ENCODE results near the gene RTL10.

RTL10 gene

DNA sequence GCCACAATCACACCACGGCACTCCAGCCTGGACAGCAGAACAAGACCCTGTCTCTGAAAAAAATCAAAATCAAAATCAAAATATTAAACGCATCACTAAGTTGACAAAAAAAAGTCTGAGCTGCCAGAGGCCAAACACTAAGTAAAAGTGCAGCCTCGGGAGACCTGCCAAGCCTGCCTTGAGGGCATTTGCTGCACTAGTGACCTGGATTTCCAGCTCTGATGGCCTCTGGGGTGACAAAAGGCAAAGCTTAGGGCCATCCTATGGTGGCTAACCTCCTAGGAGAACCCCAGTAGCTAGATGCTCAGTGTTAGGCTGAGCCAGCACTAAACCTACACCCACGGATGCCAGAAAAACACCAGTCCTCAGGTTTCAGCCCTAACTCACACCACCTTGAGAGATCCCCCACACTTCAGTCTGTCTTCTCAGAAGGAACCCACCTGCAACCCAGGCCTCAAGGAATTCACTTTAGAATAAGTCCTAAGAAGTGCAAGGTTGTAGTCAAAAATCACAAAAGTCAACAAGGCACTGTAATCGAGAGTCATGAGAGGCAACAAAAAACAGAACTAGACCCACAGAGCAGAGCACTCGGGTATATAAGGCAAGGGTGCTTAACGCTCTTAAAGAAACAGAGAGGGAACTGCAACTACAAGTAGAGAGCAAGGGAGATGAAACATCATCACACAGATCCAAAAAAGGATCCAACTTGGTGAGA is 28.6 kb downstream of the RTL10 start:
- DNase-seq (ENCODE audit: low read depth in 1 of 2, low spot score in 1 of 2), result no peak

DNA sequence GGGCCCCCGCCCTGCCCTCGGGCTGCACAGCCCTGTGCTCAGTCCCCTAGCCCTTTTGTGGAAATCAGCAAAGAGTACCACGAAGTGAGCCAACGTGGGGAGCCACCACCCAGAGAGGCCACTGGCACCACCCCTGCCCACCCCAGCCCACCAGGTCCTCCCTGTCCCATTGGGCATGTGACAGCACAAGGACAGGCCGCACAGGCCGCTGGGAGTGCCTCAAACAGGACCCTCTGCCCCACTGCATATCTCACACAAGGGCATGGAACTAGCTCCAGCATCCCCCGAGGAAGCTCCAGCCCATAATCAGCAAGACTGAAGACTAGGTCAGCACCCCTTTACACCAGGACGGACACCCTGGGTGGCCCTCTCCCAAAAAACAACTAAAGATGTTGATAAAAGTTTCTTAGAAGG is 29.7 kb downstream of the RTL10 start:
- no peak for DNase-seq (ENCODE audit: low read depth in 1 of 2, low spot score in 1 of 2)

DNA sequence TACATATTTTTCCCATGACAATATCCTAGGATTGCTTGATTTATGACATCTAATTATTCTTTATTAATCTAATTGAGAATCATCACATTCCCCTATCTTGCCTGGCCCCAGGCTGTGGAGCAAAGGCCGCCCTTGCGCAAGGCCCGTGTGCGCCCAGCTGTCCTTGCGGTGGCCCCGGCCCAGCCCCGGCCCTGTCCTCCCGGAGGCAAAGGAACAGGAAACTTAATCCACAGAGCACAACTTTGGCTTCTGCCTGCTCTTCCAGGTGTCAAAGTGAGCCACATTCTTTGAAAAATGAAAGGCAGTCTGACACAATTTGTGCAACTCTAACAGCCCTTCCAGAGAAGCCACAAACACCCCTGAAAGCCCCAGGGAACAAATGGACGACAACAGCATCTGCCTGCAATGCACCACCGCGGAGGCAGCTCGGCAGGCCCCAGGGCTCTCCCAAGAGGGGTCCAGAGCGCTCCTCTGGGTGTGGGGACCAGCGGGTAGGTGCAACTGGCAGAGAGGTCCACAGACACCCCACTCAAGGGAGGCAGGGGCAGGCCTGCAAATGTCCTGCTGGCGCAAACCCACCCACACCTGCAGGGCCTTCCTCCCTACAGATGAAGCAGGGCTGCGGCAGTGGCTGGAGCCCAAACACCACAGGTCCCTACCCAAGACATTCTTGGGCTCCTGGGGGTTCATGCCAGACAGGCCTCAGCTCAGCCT is 30.3 kb downstream of the RTL10 start:
- no peak for DNase-seq (ENCODE audit: low read depth in 1 of 2, low spot score in 1 of 2)

DNA sequence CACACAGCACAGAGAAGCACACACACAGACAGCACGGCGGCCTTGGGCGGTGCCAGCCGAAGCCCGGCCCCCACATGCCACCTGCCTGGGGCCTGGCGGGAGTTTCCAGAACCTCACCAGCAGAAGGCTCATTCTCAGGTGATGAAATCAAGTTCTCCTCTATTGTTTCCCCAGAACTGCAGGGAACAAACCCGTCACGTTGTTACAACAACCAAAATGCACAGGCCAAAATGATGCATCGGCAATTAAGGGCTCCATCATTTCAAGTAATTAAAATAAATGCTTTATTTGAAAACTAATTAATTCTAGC is 30.8 kb downstream of the RTL10 start:
- DNase-seq (ENCODE audit: low read depth in 1 of 2, low spot score in 1 of 2), result no peak

DNA sequence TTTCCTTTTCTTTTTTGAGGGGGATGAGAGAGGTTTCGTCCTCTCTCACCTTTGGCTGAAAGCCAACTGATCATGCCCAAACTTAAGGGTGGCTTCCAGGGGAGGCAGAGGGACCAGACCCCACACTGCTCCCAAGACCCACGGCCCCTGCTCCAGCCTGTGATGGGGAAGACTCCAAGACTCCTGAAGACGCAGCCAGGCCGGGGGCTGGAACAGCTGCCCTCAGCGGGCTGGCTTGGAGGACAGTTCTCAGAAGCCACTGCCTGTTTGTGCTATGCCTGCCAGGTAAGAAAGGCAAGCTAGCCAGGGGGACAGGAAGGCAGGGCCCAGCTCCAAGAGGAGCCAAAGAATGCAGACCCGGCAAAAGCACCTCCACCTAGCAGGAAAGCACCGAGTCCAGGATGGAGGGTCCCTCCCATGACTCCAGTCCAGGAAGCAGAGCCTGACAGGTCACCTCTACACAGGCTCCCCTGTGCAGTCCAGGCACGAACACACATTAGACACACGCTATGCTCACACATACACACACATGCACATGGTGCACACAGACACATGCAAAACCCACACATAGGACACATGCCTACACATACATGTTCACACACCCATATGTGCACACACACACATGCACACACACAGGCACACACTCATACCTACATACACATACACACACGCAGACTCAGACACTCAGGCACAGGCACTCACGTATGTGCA is 31.3 kb downstream of the RTL10 start:
- no peak for DNase-seq (ENCODE audit: low read depth in 1 of 2, low spot score in 1 of 2)

DNA sequence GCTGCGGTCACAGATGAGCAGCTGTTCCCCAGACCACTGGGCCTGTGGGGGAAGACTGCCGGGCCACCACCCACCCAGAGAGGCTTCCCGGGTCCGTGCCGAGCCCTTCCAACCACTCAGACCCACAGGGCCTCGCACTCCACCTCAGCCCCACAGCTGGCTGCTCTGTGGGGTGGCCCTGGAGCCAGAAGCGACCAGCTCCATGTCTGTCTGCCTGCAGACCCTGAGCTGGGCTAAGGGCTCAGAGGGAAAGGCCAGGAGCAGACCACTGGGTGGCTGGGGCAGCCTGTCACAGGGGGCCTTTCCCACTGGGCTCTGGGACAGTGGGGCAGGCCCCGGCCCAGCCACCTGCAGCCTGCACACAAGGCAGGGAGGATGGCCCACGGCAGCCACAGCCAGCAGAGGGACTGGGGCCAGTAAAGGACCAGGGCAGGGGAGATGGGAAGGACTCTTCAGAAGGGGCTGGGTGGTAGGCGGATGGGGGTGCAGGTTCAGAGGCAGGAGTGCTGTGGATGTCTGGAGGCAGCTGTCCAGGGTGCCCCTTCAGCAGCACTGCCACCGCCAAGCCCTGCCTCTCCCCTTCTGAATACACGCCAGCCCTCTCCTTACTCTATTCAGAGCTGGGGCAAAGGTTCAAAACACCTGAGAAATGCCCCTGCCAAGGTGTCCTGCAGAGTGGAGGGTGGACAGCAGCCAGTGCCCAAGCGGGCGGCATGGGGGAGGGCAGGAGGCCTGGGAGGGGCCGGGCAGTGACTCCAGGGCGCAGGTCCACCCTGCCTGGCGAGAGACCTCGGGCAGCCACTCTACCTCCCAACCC is 32.2 kb downstream of the RTL10 start:
- DNase-seq (ENCODE audit: low read depth in 1 of 2, low spot score in 1 of 2), result no peak

DNA sequence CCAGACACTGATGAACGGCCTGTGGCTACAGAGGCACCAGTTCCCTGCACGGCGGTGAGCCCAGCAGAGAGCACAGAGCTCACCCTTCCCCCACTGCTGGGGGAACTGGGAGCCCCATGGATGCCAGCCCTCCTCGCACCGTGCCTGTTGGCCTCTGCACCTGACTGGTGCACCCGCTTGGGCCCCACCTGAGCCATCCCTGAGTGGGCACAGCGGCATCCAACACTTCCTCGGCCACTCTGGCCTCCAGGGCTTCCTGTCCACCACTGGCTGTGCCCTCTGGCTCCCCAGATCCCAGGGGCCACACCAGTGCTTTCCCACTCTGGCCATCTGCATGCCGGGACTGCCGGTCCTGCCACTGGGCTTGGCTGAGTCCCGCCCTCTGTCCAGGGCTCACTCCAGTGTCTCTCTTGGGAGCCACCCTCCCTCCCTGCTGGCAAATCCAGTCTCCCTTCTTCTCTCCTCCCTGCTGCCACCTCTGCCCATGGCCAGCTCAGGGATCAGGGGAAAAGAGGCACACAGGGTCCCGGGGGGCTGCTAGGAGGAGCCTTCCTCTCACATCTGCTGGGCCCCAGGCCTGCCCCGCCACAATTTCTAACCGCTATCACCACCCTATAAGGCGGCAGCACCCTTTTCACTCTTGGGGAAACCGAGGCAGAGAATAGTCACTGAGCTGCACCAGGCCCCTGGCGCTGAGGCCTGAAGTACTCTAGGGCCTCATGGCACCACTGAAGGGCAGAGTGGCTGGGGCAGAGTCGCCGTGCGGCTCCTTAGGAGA is 33.0 kb downstream of the RTL10 start:
- no peak for DNase-seq (ENCODE audit: low read depth in 1 of 2, low spot score in 1 of 2)

DNA sequence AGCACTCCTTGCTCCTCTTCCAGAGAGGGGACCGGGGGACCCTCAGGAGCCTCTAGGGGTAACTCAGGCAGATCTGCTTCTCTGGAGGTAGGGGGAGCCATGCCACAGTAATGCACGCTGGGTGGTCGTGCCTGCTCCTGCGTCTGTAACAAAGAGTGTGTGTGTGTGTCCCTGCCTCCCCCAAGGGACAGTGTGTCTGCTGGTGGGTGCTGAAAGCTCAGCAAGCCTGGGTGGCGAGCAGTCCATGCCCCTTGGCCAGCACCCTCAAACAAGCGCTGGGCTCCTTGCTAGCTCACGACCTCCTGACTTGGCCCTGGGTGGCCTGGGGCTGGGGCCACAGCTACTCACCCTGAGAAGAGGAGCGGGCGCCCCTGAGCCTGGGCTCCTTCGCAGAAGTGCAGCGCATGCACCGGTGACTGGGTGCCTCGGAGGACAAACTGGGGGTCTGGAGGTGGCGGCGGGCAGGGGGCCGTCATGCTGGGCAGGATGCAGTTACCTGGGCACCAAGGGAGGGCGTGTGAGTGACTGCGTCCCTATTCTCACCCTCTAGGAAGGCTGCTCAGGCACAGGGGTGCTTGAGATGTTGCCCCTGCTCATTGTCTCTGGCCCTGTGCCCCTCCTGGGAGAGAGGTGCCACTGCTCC is 33.7 kb downstream of the RTL10 start:
- no peak for DNase-seq (ENCODE audit: low read depth in 1 of 2, low spot score in 1 of 2)

DNA sequence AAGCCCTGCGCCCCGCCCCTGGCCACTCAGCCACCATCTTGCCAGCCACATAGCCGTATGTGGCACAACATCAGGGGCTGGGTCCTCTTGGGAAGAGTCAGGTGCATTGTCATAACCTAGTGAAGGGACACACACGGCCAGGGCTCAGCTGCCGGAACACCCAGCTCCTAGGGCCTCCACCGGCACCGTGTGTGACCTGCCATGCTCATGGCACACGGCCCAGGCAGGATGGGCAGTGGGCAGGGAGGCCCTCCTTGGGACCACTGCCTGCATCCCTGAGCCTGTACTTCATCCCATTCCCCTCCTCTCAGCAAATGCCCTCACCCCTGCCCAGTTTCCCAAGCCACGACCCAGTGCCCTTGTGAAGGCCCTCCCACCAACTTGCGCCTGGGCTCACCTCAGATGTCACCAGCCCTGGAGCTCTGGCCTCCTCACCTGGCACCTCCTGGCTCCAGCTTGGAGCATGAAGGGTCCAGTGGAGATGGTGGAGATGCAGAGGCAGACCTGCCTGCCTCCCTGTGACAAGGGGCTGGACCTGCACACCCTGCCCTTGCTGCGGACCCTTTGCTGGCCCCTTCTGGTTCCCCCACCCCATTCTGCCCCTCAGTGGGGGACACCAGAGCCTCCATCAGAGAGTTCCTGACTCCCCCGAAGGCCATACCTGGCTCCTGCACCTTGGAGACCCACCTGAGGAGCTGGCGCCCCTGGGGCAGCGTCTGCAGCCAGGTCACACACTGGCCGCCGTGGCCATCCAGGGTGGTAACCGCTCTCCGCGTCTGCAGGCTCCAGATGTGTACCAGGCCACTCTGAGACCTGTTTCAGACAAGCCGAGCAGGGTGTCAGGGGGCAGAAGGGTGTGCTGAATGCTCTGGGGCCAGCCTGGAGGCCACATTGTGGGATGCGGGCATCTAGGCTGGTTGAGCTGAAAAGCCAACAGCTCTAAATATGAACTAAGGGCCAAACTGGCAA is 34.5 kb downstream of the RTL10 start:
- no peak for DNase-seq (ENCODE audit: low read depth in 1 of 2, low spot score in 1 of 2)

DNA sequence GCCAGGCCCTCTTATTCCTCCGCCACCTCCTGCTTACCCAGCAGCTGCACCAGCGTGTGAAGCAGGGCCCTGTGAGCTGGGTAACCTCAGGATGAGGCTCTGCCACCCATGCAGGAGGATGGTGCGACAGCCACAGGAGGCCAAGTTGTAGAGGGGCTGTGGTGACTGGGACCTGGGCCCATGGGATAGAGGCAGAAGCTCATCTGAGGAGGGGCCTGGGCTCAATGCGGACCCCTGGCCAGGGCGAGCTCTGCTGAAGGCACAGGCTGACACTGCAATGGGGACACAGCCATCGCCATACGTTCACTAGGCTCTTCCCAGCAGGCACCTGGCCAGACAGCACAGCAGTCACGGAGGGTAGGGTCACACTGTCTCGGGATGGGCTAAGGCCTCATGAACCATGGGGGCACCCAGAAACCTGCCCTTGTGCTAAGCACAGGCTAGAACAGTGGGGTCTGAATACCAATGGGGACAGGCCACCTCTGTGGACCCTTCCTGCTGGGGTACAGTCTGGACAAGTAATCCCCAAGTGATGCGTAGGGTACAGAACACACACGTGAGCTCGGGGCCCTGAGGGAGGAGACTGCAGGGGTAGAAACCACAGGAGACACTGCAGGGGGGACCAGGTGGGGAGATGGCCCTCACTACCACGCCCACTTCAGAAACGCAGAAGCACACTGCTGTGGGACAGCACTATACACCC is 35.3 kb downstream of the RTL10 start:
- DNase-seq (ENCODE audit: low read depth in 1 of 2, low spot score in 1 of 2), result no peak

DNA sequence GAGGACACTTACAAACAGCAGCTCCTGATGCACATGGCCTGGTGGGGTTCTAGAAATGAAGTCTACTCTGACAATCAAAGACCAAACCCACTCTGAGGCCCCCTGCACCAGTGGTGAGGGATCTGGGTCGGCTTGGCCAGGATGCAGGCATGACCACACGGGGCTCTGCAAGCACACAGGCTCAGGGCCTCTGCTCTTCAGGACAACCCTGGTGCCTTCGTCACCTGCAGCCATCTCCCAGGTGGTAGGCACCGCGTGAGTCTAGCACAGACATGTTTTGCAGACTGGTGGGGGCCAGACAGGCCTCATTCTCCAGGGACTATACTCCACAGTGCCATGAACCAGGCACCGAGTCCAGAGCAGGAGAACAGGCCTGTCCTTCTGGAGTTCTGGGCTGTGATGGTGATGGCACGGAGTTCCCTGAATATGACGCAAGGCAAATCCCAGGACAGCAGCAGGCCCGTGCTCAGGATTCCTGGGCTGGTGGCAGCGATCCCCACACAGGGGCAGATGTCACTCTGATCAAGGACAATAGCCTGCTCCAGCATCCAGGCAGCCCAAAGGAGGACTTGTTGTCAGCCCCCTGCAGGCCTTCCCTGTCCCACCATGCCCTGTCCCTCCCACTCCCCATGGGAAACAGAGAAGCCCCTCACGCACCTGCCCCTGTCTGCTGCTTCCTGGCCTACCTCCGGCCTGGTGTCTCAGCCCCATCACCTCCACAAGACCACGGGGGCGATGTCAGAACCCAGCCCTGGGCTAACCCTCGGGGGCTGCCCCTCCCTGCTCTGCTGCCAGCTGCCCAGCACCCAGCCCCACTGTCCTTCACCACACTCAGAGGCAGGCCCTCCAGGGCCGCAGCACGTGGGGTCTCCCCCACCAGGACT is 36.1 kb downstream of the RTL10 start:
- no peak for DNase-seq (ENCODE audit: low read depth in 1 of 2, low spot score in 1 of 2)

DNA sequence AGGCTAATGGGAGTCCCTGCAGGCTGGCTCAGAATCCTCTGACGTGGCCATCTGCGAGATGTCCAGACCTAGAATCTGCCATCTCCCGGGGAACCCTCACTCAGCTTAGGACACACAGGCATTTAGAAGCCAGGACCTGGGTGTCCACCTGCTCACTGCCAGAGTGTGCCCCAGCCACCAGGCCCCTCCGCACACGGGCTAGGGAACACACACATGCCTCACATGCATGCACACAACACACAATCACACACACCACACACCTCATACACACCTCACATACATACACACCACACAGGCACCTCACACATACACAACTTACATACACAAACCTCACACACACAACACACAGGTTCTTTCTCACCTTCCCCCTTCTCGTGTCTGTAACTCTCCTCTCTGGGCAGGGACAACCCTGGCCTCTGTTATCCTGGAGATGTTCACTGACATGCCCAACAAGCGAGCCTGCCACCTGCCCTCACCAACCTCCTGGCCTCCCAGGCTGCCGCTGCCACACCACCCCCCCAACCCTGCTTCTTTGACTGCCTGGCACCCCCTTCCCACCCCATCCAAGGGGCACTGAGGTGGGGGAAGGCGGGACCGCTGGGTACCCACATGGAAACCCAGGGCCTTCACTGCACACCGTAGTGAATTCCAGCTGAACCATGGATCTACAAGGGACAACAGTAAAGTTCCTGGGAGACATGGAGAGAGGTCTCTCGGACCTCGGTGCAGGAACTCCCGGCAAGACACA is 38.1 kb downstream of the RTL10 start:
- no peak for DNase-seq (ENCODE audit: low read depth in 1 of 2, low spot score in 1 of 2)

DNA sequence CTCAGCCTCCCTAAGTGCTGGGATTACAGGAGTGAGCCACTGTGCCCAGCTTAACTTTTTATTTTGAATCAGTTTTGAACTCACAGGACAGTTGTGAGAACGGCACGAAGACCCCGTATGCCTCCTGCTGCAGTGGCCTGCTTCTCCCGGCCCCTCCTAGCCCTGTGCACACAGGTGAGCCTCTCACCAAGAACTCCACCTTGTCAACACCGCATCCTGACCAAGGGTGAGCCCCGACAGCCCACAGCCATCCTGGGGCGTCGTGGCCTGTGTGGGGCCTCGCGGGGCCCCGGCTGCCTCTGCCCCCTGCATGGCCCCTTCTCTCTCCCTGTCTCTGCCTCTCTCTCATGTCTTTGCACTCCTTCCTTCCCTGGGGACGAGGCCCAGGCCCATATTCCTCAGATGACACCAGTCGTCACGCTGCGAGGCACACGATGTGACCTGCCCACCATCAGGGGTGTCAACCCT is 38.8 kb downstream of the RTL10 start:
- no peak for DNase-seq (ENCODE audit: low read depth in 1 of 2, low spot score in 1 of 2)

DNA sequence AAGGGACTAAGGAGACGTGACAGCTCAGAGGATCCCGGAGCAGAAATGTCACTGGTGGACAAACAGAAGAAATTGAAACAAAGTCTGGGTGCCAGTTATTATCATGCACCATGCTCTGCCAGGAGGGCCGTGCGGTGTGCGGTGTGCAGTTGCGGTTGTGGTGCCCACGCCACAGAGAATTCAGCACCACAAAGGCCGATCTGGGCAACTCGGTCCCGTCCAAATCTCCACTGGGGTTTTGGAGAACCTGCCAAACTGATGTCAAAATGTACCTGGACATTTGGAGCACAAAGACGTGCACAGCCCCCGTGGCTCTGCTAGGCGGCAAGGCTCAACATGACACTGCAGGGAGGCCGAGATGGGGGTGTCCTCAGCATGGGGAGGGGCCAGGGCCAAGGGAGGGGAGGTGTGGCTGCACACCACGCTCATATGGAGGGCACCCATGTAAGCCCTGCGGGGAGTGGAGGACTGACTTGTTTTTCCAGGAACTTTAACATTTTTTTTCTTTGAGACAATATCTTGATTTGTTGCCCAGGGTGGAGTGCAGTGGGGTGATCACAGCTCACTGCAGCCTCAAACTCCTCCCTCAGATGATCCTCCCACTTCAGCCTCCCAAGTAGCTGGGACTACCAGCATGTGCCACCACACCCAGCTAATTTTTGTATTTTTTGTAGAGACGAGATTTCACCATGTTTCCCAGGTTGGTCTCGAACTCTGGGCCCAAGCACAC is 39.4 kb downstream of the RTL10 start:
- DNase-seq (ENCODE audit: low read depth in 1 of 2, low spot score in 1 of 2), result no peak

DNA sequence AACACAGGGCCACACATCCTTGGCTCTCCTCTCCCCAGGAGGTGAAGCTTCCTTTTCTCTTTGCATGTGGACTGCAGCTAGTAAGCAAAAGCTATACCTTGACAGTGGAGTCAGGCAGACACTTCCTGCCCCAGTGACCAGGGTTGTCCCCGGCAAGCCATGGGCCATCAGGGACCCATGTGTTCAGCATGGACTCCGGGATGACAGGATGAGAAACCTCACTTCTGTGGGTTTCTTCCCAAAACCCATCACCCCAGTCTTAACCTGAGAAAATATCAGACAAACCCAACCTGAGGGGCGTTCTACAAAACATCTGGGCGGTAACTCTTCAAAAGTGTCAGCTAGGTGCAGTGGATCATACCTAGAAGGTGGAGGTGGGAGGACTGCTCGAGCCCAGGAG is 40.2 kb downstream of the RTL10 start:
- no peak for DNase-seq (ENCODE audit: low read depth in 1 of 2, low spot score in 1 of 2)

DNA sequence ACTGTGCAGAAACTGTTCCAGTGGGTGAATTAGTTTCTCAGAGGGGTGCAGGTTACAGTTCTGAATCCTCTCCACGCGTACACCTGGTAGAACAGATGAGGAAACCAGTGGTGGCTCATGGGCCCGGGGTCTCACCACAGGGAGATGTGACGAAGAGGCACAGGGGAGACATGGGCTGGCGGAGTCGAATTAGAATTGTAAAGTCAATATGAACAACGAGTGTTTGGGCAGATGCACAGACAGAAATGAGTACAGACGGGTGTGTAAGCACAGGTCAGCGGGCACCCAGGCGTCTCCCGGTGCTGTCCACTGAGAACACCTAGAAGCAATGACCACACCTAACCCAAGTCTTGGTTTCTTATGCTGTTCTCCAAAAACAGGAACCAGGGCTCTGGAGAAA is 41.8 kb downstream of the RTL10 start:
- DNase-seq (ENCODE audit: low read depth in 1 of 2, low spot score in 1 of 2), result no peak

Measured in stimulated activated CD4-positive, alpha-beta T cell treated with anti-CD3 and anti-CD28 coated beads, Interleukin-15, amount 100 ng/mL, for 1 hour (primary cell).